Fibroblast of skin of left quadriceps (primary cell): Measurements from ENCODE around the gene EXT2.

Source experiments
- DNase-seq, 2 experiments: peaks; one replicate each; pipeline ENCODE4 v3.0.0-alpha.2; 2013; ENCODE audit warnings: low read depth in 2 of 2

The EXT2 gene

GRCh38 chr11:44133335-44133946 lies 38.0 kb downstream of the EXT2 start:
- peak in 1 of 2 experiments; percentile 26 for DNase-seq

- DNase-seq: no peak
Observed at GRCh38 chr11:44134625-44135024, 39.1 kb downstream of the EXT2 start.

GRCh38 chr11:44136176-44136945 lies 40.9 kb downstream of the EXT2 start:
- no peak for DNase-seq

GRCh38 chr11:44137057-44137456 lies 41.6 kb downstream of the EXT2 start:
- DNase-seq: no peak

GRCh38 chr11:44138286-44138685 lies 42.8 kb downstream of the EXT2 start:
- no peak for DNase-seq

- no peak for DNase-seq
Observed at GRCh38 chr11:44138980-44139379, 43.5 kb downstream of the EXT2 start.

- DNase-seq: no peak
Observed at GRCh38 chr11:44139565-44140330, 44.3 kb downstream of the EXT2 start.

GRCh38 chr11:44140372-44140771 lies 44.9 kb downstream of the EXT2 start:
- no peak for DNase-seq

- no peak for DNase-seq
Observed at GRCh38 chr11:44140805-44141204, 45.3 kb downstream of the EXT2 start.

- no peak for DNase-seq
Observed at GRCh38 chr11:44143987-44144909, 48.8 kb downstream of the EXT2 start.

GRCh38 chr11:44145011-44145775 lies 49.7 kb downstream of the EXT2 start:
- no peak for DNase-seq

GRCh38 chr11:44146931-44147330 lies 51.5 kb downstream of the EXT2 start:
- DNase-seq: no peak

- DNase-seq: no peak
Observed at GRCh38 chr11:44147751-44148150, 52.3 kb downstream of the EXT2 start.

- no peak for DNase-seq
Observed at GRCh38 chr11:44149651-44150050, 54.2 kb downstream of the EXT2 start.

GRCh38 chr11:44150401-44150800 lies 54.9 kb downstream of the EXT2 start:
- DNase-seq: no peak

GRCh38 chr11:44157019-44157418 lies 61.5 kb downstream of the EXT2 start:
- no peak for DNase-seq

GRCh38 chr11:44158384-44158783 lies 62.9 kb downstream of the EXT2 start:
- no peak for DNase-seq

GRCh38 chr11:44159848-44160721 lies 64.6 kb downstream of the EXT2 start:
- DNase-seq: no peak

GRCh38 chr11:44162004-44162403 lies 66.5 kb downstream of the EXT2 start:
- no peak for DNase-seq

- DNase-seq: no peak
Observed at GRCh38 chr11:44162662-44163061, 67.2 kb downstream of the EXT2 start.
